ENCODE results near the gene KY. TPM values are rescaled to one million over a fixed set of nuclear protein-coding genes. Genes with fewer than 3 reads are reported as not detected.

KY gene
- total and polyA plus RNA-seq, 2 of the 13 experiments (the other 11 are each of a cell fraction or from before 2014, with no cell fraction given), result not detected

GRCh38 chr3:134568790-134569189 is 82.0 kb downstream of the KY start:
- BruUV-seq (replicated peaks), result no TSS peak
- Histone ChIP-seq H3K27me3 (ENCODE audit: control insufficient read depth in 1 of 2, insufficient read depth in 2 of 2, low read length in 2 of 2) (no peaks in the 10 kb centered on the region), H2AFZ (ENCODE audit: low read length) (no peak overlapping the region), H4K20me1 (ENCODE audit: insufficient read depth, low read length) (no peaks in the 10 kb centered on the region), H3K4me1 (ENCODE audit: insufficient read depth, low read length) (no peaks in the 10 kb centered on the region), H3K4me2 (ENCODE audit: low read depth, low read length) (no peak overlapping the region), H3K36me3 (replicated peaks in 1 of 2; ENCODE audit: control insufficient read depth in 1 of 2, insufficient read depth in 2 of 2, low read length in 2 of 2) (no peaks in the 10 kb centered on the region), H3K4me3 (replicated peaks in 1 of 3; ENCODE audit: insufficient read depth in 1 of 3, low read depth in 2 of 3, low read length in 3 of 3) (no peak overlapping the region), H3K27ac (ENCODE audit: extremely low read length, insufficient read depth, low read length) (no peak overlapping the region), H3K9ac (ENCODE audit: insufficient read depth, low read depth, low read length) (no peak overlapping the region), H3K79me2 (ENCODE audit: insufficient read depth, low read length) (no peaks in the 10 kb centered on the region), H3K9me3 (ENCODE audit: low read length) (peaks cover 27% of the 10 kb centered on the region)
- no peak for ATAC-seq
- 58% methylated on average over 6 of the region's 6 CpGs for WGBS (ENCODE audit: low lambda C conversion rate)
- no peak for FAIRE-seq
- ChIA-PET CTCF (ENCODE audit: low intra/inter-chr PET ratio, low total read pairs) (no interaction called here), POLR2A (no interaction called here)
- no peak for DNase-seq (ENCODE audit: low spot score)
- in situ Hi-C loops (cut with HindIII; ENCODE audit: extremely low pct_ligation_motif_present, low pct_unique_long_range_greater_than_20kb) (no loop called here), intact Hi-C loops (cut with micrococcal nuclease; ENCODE audit: unreplicated experiment) (no loop called here)
- TF ChIP-seq ZNF484 (CRISPR knock-in tag; IDR thresholded peaks at IDR 0.05; ENCODE audit: borderline replicate concordance, low read depth) (no peak), RBAK (CRISPR knock-in tag; IDR thresholded peaks at IDR 0.05) (no peak), ZNF326 (CRISPR knock-in tag; IDR thresholded peaks at IDR 0.05; ENCODE audit: borderline replicate concordance) (no peak), SP2 (CRISPR knock-in tag; IDR thresholded peaks at IDR 0.05) (no peak), XRCC5 (optimal IDR thresholded peaks at IDR 0.05; ENCODE audit: low read length) (no peak), AKAP8 (CRISPR knock-in tag; IDR thresholded peaks at IDR 0.05) (no peak)
- TF ChIP-seq, protein P1, sequence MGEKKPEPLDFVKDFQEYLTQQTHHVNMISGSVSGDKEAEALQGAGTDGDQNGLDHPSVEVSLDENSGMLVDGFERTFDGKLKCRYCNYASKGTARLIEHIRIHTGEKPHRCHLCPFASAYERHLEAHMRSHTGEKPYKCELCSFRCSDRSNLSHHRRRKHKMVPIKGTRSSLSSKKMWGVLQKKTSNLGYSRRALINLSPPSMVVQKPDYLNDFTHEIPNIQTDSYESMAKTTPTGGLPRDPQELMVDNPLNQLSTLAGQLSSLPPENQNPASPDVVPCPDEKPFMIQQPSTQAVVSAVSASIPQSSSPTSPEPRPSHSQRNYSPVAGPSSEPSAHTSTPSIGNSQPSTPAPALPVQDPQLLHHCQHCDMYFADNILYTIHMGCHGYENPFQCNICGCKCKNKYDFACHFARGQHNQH (CRISPR knock-in tag; IDR thresholded peaks at IDR 0.05), result no peak
- TF ChIP-seq, protein P2, sequence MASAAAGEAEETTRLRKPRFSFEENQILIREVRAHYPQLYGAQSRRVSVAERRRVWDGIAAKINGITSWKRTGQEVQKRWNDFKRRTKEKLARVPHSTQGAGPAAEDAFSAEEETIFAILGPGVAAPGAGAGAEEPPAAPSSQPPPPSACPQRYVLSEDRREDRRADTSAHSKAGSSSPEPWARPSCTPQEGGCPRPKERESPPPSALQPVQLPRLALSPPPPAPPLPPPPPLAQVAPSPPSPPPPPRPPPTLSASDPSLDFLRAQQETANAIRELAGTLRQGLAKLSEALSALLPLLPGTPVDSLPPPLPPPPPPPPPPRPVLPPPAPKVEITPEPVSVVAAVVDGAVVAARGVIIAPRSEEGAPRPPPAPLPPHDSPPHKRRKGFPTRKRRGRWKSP (CRISPR knock-in tag; IDR thresholded peaks at IDR 0.05), result no peak
- TF ChIP-seq, protein P3, sequence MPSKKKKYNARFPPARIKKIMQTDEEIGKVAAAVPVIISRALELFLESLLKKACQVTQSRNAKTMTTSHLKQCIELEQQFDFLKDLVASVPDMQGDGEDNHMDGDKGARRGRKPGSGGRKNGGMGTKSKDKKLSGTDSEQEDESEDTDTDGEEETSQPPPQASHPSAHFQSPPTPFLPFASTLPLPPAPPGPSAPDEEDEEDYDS (CRISPR knock-in tag; IDR thresholded peaks at IDR 0.05), result no peak
